HG02798 (cell line): Measurements from ENCODE around the gene NAPA.

Experiments used
- ATAC-seq: cut with Tn5 transposase; IDR thresholded peaks from one replicate; pipeline ENCODE4 v1.9.1; 2021; ENCODE audit warnings: mild to moderate bottlenecking; ENCODE audit not compliant: unreplicated experiment, poor library complexity

Gene NAPA

GRCh38 chr19:47467914-47468313, 46.9 kb downstream of the NAPA start:
- ATAC-seq: no peak

- ATAC-seq: no peak
Observed at GRCh38 chr19:47465957-47466356, 48.9 kb downstream of the NAPA start.

- no peak for ATAC-seq
Observed at GRCh38 chr19:47464675-47465419, 50.0 kb downstream of the NAPA start.

- no peak for ATAC-seq
Observed at GRCh38 chr19:47461876-47462275, 53.0 kb downstream of the NAPA start.

- ATAC-seq: no peak
Observed at GRCh38 chr19:47459477-47459876, 55.4 kb downstream of the NAPA start.

GRCh38 chr19:47458672-47459071, 56.2 kb downstream of the NAPA start:
- ATAC-seq: no peak

- ATAC-seq: no peak
Observed at GRCh38 chr19:47456721-47457474, 58.0 kb downstream of the NAPA start.

GRCh38 chr19:47450478-47450877, 64.4 kb downstream of the NAPA start:
- no peak for ATAC-seq

GRCh38 chr19:47448360-47448727, 66.5 kb downstream of the NAPA start:
- no peak for ATAC-seq

- ATAC-seq: no peak
Observed at GRCh38 chr19:47447470-47448359, 67.1 kb downstream of the NAPA start.

- no peak for ATAC-seq
Observed at GRCh38 chr19:47446534-47447469, 68.1 kb downstream of the NAPA start.

GRCh38 chr19:47445937-47446402, 68.9 kb downstream of the NAPA start:
- ATAC-seq: no peak

GRCh38 chr19:47445527-47445926, 69.3 kb downstream of the NAPA start:
- ATAC-seq: no peak

GRCh38 chr19:47444388-47444821, 70.5 kb downstream of the NAPA start:
- no peak for ATAC-seq

- ATAC-seq: no peak
Observed at GRCh38 chr19:47443331-47443730, 71.5 kb downstream of the NAPA start.

GRCh38 chr19:47438793-47439220, 76.1 kb downstream of the NAPA start:
- ATAC-seq: no peak
